GM12878 (cell line): ENCODE data around the gene SLF2. TPM values are rescaled to one million over a fixed set of nuclear protein-coding genes. Genes with fewer than 3 reads are reported as not detected.
A peak's percentile ranks its signal among the peaks of the same experiment; 100 is the strongest.

Source experiments
- ATAC-seq: fragments of 200-7000 bp; cut with Tn5 transposase; 3 replicates; pipeline ENCODE4 v1.9.1; 2020; ENCODE audit warnings: mild to moderate bottlenecking, moderate library complexity
- BruUV-seq: library from RNA; stranded (reverse); fragments of 400-500 nt; replicated peaks from 2 replicates; lab custom pipeline; 2021; lab: Mats Ljungman, UMichigan
- CTCF ChIA-PET: fragments of 300-600 bp; sonication (Branson Sonifier 250); formaldehyde crosslinking; extraction: SDS; loops from one replicate; lab custom pipeline; 2021; ENCODE audit warnings: inconsistent platforms; lab: Yijun Ruan, JAX
- POLR2A ChIA-PET: fragments of 350-600 bp; formaldehyde crosslinking; extraction: SDS; loops from one replicate; lab custom pipeline; 2021; ENCODE audit warnings: inconsistent platforms; lab: Charles Lee
- RAD21 ChIA-PET: fragments of 300-600 bp; sonication (Branson Sonifier 250); formaldehyde crosslinking; loops from one replicate; lab custom pipeline; 2023; ENCODE audit warnings: antibody characterized with exemption; ENCODE audit not compliant: unreplicated experiment; lab: Charles Lee
- SMC1A ChIA-PET: fragments of 300-600 bp; sonication (Branson Sonifier 250); formaldehyde crosslinking; loops from one replicate; lab custom pipeline; 2023; ENCODE audit not compliant: unreplicated experiment, uncharacterized antibody; lab: Charles Lee
- DNase-seq: peaks from one replicate; pipeline ENCODE4 v3.0.0-alpha.2; 2011; ENCODE audit warnings: low read depth, low spot score
- FAIRE-seq: peaks from 3 replicates; lab custom pipeline; 2011; peaks lifted over from hg19 to GRCh38; lab: Jason Lieb, UNC
- H2AFZ ChIP-seq: 2 replicates; pipeline ENCODE4 v1.6.0; 2011; ENCODE audit warnings: low read depth, low read length, control low read depth; ENCODE audit not compliant: control insufficient read depth
- H3K27ac ChIP-seq: 2 replicates; pipeline ENCODE4 v1.5.1; 2011; ENCODE audit warnings: control low read depth; ENCODE audit not compliant: control insufficient read depth, insufficient read depth
- H3K27me3 ChIP-seq, 2 experiments: replicated peaks in 1 of 2; 2 replicates each; pipeline versions ENCODE4 v1.6.0 to v1.6.1; 2011; ENCODE audit warnings: low read length in 1 of 2; ENCODE audit not compliant: control insufficient read depth in 2 of 2, insufficient read depth in 2 of 2
- H3K36me3 ChIP-seq, 2 experiments: 2 replicates each; pipeline ENCODE4 v1.5.1; 2011; ENCODE audit warnings: low read length in 1 of 2; ENCODE audit not compliant: control insufficient read depth in 2 of 2, insufficient read depth in 2 of 2
- H3K4me1 ChIP-seq: 2 replicates; pipeline ENCODE4 v1.6.1; 2011; ENCODE audit warnings: mild to moderate bottlenecking, low read length, moderate library complexity, mixed read lengths; ENCODE audit not compliant: control insufficient read depth, insufficient read depth
- H3K4me2 ChIP-seq: 2 replicates; pipeline ENCODE4 v1.6.0; 2011; ENCODE audit warnings: control low read depth; ENCODE audit not compliant: control insufficient read depth, insufficient read depth
- H3K4me3 ChIP-seq: fragments of 200-600 bp; sonication (generic); 2 replicates; pipeline ENCODE4 v1.5.1; 2016
- H3K79me2 ChIP-seq: 2 replicates; pipeline ENCODE4 v1.6.0; 2011; ENCODE audit warnings: low read length; ENCODE audit not compliant: control insufficient read depth, insufficient read depth
- H3K9ac ChIP-seq: 2 replicates; pipeline ENCODE4 v1.8.0; 2011; ENCODE audit warnings: low read length, control low read depth, mixed read lengths; ENCODE audit not compliant: control insufficient read depth, insufficient read depth
- H3K9me3 ChIP-seq: replicated peaks from 3 replicates; pipeline ENCODE4 v1.5.1; 2011; ENCODE audit warnings: mild to moderate bottlenecking, low read length; ENCODE audit not compliant: control insufficient read depth, insufficient read depth
- H4K20me1 ChIP-seq: 2 replicates; pipeline ENCODE4 v1.6.0; 2011; ENCODE audit not compliant: control insufficient read depth, insufficient read depth
- BHLHE40 ChIP-seq, 2 experiments: fragments of 450-650 bp in 1 of 2; IDR thresholded peaks; 2 replicates each; pipeline ENCODE4 v1.6.1; 2011 to 2017; ENCODE audit warnings: low read depth in 2 of 2, borderline replicate concordance in 1 of 2, improper control_type of control experiment in 1 of 2, low read length in 1 of 2, mild to moderate bottlenecking in 1 of 2
- CTCF ChIP-seq, 3 experiments: IDR thresholded peaks in 2 of 3; conservative IDR thresholded peaks in 1 of 3; 2 replicates each; pipeline ENCODE4 v1.5.1; 2011; ENCODE audit warnings: low read depth in 3 of 3, low read length in 3 of 3, mild to moderate bottlenecking in 3 of 3, control low read depth in 2 of 3, moderate library complexity in 2 of 3, inconsistent platforms in 1 of 3, mixed read lengths in 1 of 3; ENCODE audit not compliant: control insufficient read depth in 2 of 3, insufficient read depth in 1 of 3; ENCODE audit errors: extremely low read depth in 1 of 3
- DPF2 ChIP-seq: fragments of 450-650 bp; IDR thresholded peaks from 2 replicates; pipeline ENCODE4 v1.6.1; 2017; ENCODE audit warnings: mild to moderate bottlenecking
- E4F1 ChIP-seq: fragments of 450-650 bp; IDR thresholded peaks from 2 replicates; pipeline ENCODE4 v1.6.1; 2018; ENCODE audit warnings: borderline replicate concordance, mild to moderate bottlenecking; ENCODE audit not compliant: partially characterized antibody
- IKZF1 ChIP-seq: fragments of 450-650 bp; conservative IDR thresholded peaks from 2 replicates; pipeline ENCODE4 v1.6.1; 2017; ENCODE audit warnings: antibody characterized with exemption, mild to moderate bottlenecking
- RAD21 ChIP-seq: IDR thresholded peaks from 2 replicates; pipeline ENCODE4 v1.6.1; 2011; ENCODE audit warnings: mild to moderate bottlenecking, low read depth, low read length, moderate library complexity; ENCODE audit not compliant: insufficient read depth
- SMC3 ChIP-seq: IDR thresholded peaks from 2 replicates; pipeline ENCODE4 v1.6.1; 2011; ENCODE audit warnings: low read length, improper control_type of control experiment, borderline replicate concordance
- YY1 ChIP-seq: IDR thresholded peaks from 2 replicates; pipeline ENCODE4 v1.6.1; 2011; ENCODE audit warnings: low read depth, mild to moderate bottlenecking, low read length
- WGBS: methylation state at CpG from one replicate; pipeline ENCODE4 v1.1.6; 2016; ENCODE audit warnings: low lambda C conversion rate; ENCODE audit not compliant: insufficient replicate concordance, insufficient coverage; ENCODE audit errors: missing lambda C conversion rate; 5-methylcytosine and 5-hydroxymethylcytosine counted together
- in situ Hi-C: fragments of 300-500 bp; cut with MboI; formaldehyde crosslinking; loops from 9 replicates; pipeline ENCODE4 v1.14.3; 2018; ENCODE audit warnings: mixed read lengths
- intact Hi-C: fragments of 100-400 bp; cut with micrococcal nuclease; formaldehyde crosslinking; loops from one replicate; pipeline ENCODE4 v1.14.2; 2022; ENCODE audit not compliant: unreplicated experiment
- microRNA counts: library from miRNA; unstranded; fragments of <30 nt; microRNA quantifications from one replicate; lab custom pipeline; 2016
- microRNA-seq: library from miRNA; unstranded; fragments of <30 nt; microRNA quantifications from one replicate; pipeline ENCODE4, GENCODE V29; 2018
- polyA plus RNA-seq, 11 experiments: library from polyadenylated mRNA; depleted of rRNA in 4 of 11; unstranded in 6 of 11; stranded (reverse) in 5 of 11; fragments of >200 nt; fragmentation: Nextera tagmentation in 4 of 11; fragmentation: Illumina TruSeq in 1 of 11; extraction: Ambion mirVana in 4 of 11; extraction: Trizol in 1 of 11; gene quantifications; 1 replicate in 1 of 11; 2 replicates in 10 of 11; pipeline versions ENCODE4 v1.2.1 to v1.2.3, GENCODE V29; 2011 to 2016; ENCODE audit warnings: inconsistent platforms in 2 of 11, missing spikeins in 2 of 11, low read depth in 1 of 11
- small RNA-seq: library from RNA; depleted of rRNA; stranded (forward); fragments of <200 nt; gene quantifications from one replicate; pipeline ENCODE3, GENCODE V24; 2014
- total RNA-seq, 4 experiments: library from RNA; depleted of rRNA in 3 of 4; stranded (reverse); fragments of >200 nt in 3 of 4; fragmentation: Illumina TruSeq in 1 of 4; extraction: Trizol in 1 of 4; gene quantifications; 2 replicates each; pipeline versions ENCODE4 v1.2.1 to v1.2.3, GENCODE V29; 2013 to 2021

SLF2 gene
- total and polyA plus RNA-seq, 10 of the 15 experiments (the other 5 are each of a cell fraction or from before 2014, with no cell fraction given), result 3.0 to 25.2 (median 17.9) TPM

GRCh38 chr10:101014230-101014884 lies 101.6 kb downstream of the SLF2 start:
- no peak for DNase-seq
- in situ Hi-C loops (no loop called here), intact Hi-C loops (loop anchor here (1.0 kb wide), 1 partner anchor 45 kb away; the partner anchor contains the start of gene SEMA4G)
- POLR2A ChIA-PET, result interaction anchor here (0.6 to 1.9 kb wide), 2 partner anchors 17 to 108 kb away, joined by 3 to 11 read pairs; no protein-coding TSS in a partner anchor
- no TSS peak for BruUV-seq
- 19% methylated on average over 11 of the region's 11 CpGs for WGBS
- peak; percentile 89 for FAIRE-seq
- RAD21 ChIA-PET, result interaction anchor here (0.6 to 3.2 kb wide), 15 partner anchors 10 to 446 kb away, joined by 3 to 26 read pairs (median 4); partner anchors contain the start of genes LZTS2, MRPL43, SEMA4G and TWNK
- no peaks in the 10 kb centered on the region for H4K20me1 ChIP-seq
- no peak overlapping the region for H3K27ac ChIP-seq
- H3K9ac ChIP-seq, result no peak overlapping the region
- H3K36me3 ChIP-seq, result no peaks in the 10 kb centered on the region
- TF ChIP-seq BHLHE40 (IDR thresholded peaks at IDR 0.05; ENCODE audit: borderline replicate concordance in 1 of 2, low read depth in 2 of 2, low read length in 1 of 2), result peak in 1 of 2 experiments; percentile 52; a peak in 2 of 4 replicates
- no peak for TF ChIP-seq DPF2
- TF ChIP-seq E4F1, result no peak
- 0 out of 2 replicates have a peak, but pooled peaks have one; percentile 14 for TF ChIP-seq YY1
- peak; percentile 94 to 97 (median 95) for TF ChIP-seq CTCF (IDR thresholded peaks at IDR 0.05 in 2 of 3, conservative IDR thresholded peaks at IDR 0.05 in 1 of 3; ENCODE audit: control insufficient read depth in 2 of 3, extremely low read depth in 1 of 3, insufficient read depth in 1 of 3, low read depth in 3 of 3, low read length in 3 of 3)
- TF ChIP-seq IKZF1, result peak; percentile 35; the same call in 1 of the 2 replicates
- TF ChIP-seq SMC3, result peak; percentile 68; the same call in 1 of the 2 replicates
- peak; percentile 76 for TF ChIP-seq RAD21
- ATAC-seq, result peak; percentile 65
- H3K4me1 ChIP-seq, result peaks cover 11% of the 10 kb centered on the region
- no peaks in the 10 kb centered on the region for H3K79me2 ChIP-seq
- H3K27me3 ChIP-seq, result peaks cover 10% of the 10 kb centered on the region in 2 experiments
- SMC1A ChIA-PET, result interaction anchor here (0.6 to 2.4 kb wide), 8 partner anchors 11 to 271 kb away, joined by 3 to 9 read pairs (median 4); no protein-coding TSS in a partner anchor
- H3K4me3 ChIP-seq, result no peak overlapping the region
- H3K9me3 ChIP-seq, result no peaks in the 10 kb centered on the region
- H2AFZ ChIP-seq, result no peak overlapping the region
- CTCF ChIA-PET, result interaction anchor here (0.7 to 6.8 kb wide), 37 partner anchors 10 to 580 kb away, joined by 3 to 91 read pairs (median 5); partner anchors contain the start of genes KAZALD1, LZTS2, MRPL43 and PDZD7
- no peak overlapping the region for H3K4me2 ChIP-seq

MicroRNAs encoded within 50 kb of the gene (microRNA counts, 767-probe panel; counts per million panel counts)
- microRNA hsa-miR-608 (lab: Ali Mortazavi, UCI), result 55.3 counts per million

Small RNAs within 50 kb of the gene (microRNA-seq; reads per million reads assigned to microRNA genes)
- not detected for gene MIR608

Small RNAs within 50 kb of the gene (small RNA-seq; reads per million reads assigned to genes)
- gene MIR608 (not detected), gene RF00019 (not detected)

Other genes starting within 250 kb of the SLF2 start
Only the 7 nearest of the 9 such genes appear.
- gene SEMA4G, start 56.5 kb downstream of the SLF2 start, total RNA-seq (2014; rRNA removed), result 0.05 TPM in 1 of 2 replicates, not detected in the other
- not detected in 2 replicates for gene SEMA4G, start 56.5 kb downstream of the SLF2 start, total RNA-seq (2014; rRNA removed; fragmentation: Illumina TruSeq; extraction: Trizol)
- 0.19 and 0.23 TPM in 2 replicates for gene SEMA4G, start 56.5 kb downstream of the SLF2 start, total RNA-seq (2021)
- 0.91 and 2.3 TPM in 2 replicates for gene SEMA4G, start 56.5 kb downstream of the SLF2 start, polyA plus RNA-seq (2011; rRNA removed)
- 0.25 and 0.62 TPM in 2 replicates for gene SEMA4G, start 56.5 kb downstream of the SLF2 start, polyA plus RNA-seq (2014; fragmentation: Illumina TruSeq; extraction: Trizol)
- not detected for gene SEMA4G, start 56.5 kb downstream of the SLF2 start, polyA plus RNA-seq (2014; fragmentation: Nextera tagmentation; extraction: Ambion mirVana)
- gene SEMA4G, start 56.5 kb downstream of the SLF2 start, polyA plus RNA-seq (2014; rRNA removed), result 0.09 and 0.22 TPM in 2 replicates
- gene SEMA4G, start 56.5 kb downstream of the SLF2 start, polyA plus RNA-seq (2016; fragmentation: Nextera tagmentation; extraction: Ambion mirVana), result under 1 TPM; 0.63 to 0.88 TPM
- 74.8 and 84.7 TPM in 2 replicates for gene MRPL43, start 74.5 kb downstream of the SLF2 start, total RNA-seq (2014; rRNA removed)
- 34.3 and 40.1 TPM in 2 replicates for gene MRPL43, start 74.5 kb downstream of the SLF2 start, total RNA-seq (2014; rRNA removed; fragmentation: Illumina TruSeq; extraction: Trizol)
- 58.6 and 65.5 TPM in 2 replicates for gene MRPL43, start 74.5 kb downstream of the SLF2 start, total RNA-seq (2021)
- 39.3 and 64.7 TPM in 2 replicates for gene MRPL43, start 74.5 kb downstream of the SLF2 start, polyA plus RNA-seq (2011; rRNA removed)
- 15.9 and 24.8 TPM in 2 replicates for gene MRPL43, start 74.5 kb downstream of the SLF2 start, polyA plus RNA-seq (2014; fragmentation: Illumina TruSeq; extraction: Trizol)
- 10 to 100 TPM; 16.6 to 24.2 TPM for gene MRPL43, start 74.5 kb downstream of the SLF2 start, polyA plus RNA-seq (2014; fragmentation: Nextera tagmentation; extraction: Ambion mirVana)
- gene MRPL43, start 74.5 kb downstream of the SLF2 start, polyA plus RNA-seq (2014; rRNA removed), result 102 and 115 TPM in 2 replicates
- 100 to 1,000 TPM; 101 to 108 TPM for gene MRPL43, start 74.5 kb downstream of the SLF2 start, polyA plus RNA-seq (2016; fragmentation: Nextera tagmentation; extraction: Ambion mirVana)
- 19.3 and 20.4 TPM in 2 replicates for gene TWNK, start 74.6 kb downstream of the SLF2 start, total RNA-seq (2014; rRNA removed)
- 14.0 and 17.2 TPM in 2 replicates for gene TWNK, start 74.6 kb downstream of the SLF2 start, total RNA-seq (2014; rRNA removed; fragmentation: Illumina TruSeq; extraction: Trizol)
- gene TWNK, start 74.6 kb downstream of the SLF2 start, total RNA-seq (2021), result 19.5 and 23.0 TPM in 2 replicates
- 13.7 and 16.9 TPM in 2 replicates for gene TWNK, start 74.6 kb downstream of the SLF2 start, polyA plus RNA-seq (2011; rRNA removed)
- gene TWNK, start 74.6 kb downstream of the SLF2 start, polyA plus RNA-seq (2014; fragmentation: Illumina TruSeq; extraction: Trizol), result 32.4 and 32.8 TPM in 2 replicates
- 10 to 100 TPM; 13.6 to 19.0 TPM for gene TWNK, start 74.6 kb downstream of the SLF2 start, polyA plus RNA-seq (2014; fragmentation: Nextera tagmentation; extraction: Ambion mirVana)
- gene TWNK, start 74.6 kb downstream of the SLF2 start, polyA plus RNA-seq (2014; rRNA removed), result 19.3 and 22.3 TPM in 2 replicates
- gene TWNK, start 74.6 kb downstream of the SLF2 start, polyA plus RNA-seq (2016; fragmentation: Nextera tagmentation; extraction: Ambion mirVana), result 10 to 100 TPM; 14.4 to 16.6 TPM
- gene LZTS2, start 86.8 kb downstream of the SLF2 start, total RNA-seq (2014; rRNA removed), result 6.2 and 6.7 TPM in 2 replicates
- 3.8 and 3.9 TPM in 2 replicates for gene LZTS2, start 86.8 kb downstream of the SLF2 start, total RNA-seq (2014; rRNA removed; fragmentation: Illumina TruSeq; extraction: Trizol)
- 12.2 and 13.4 TPM in 2 replicates for gene LZTS2, start 86.8 kb downstream of the SLF2 start, total RNA-seq (2021)
- 7.1 and 11.2 TPM in 2 replicates for gene LZTS2, start 86.8 kb downstream of the SLF2 start, polyA plus RNA-seq (2011; rRNA removed)
- gene LZTS2, start 86.8 kb downstream of the SLF2 start, polyA plus RNA-seq (2014; fragmentation: Illumina TruSeq; extraction: Trizol), result 1.7 and 3.0 TPM in 2 replicates
- gene LZTS2, start 86.8 kb downstream of the SLF2 start, polyA plus RNA-seq (2014; fragmentation: Nextera tagmentation; extraction: Ambion mirVana), result under 1 TPM; 0.08 to 0.37 TPM
- 9.9 and 11.9 TPM in 2 replicates for gene LZTS2, start 86.8 kb downstream of the SLF2 start, polyA plus RNA-seq (2014; rRNA removed)
- gene LZTS2, start 86.8 kb downstream of the SLF2 start, polyA plus RNA-seq (2016; fragmentation: Nextera tagmentation; extraction: Ambion mirVana), result 1 to 10 TPM; 7.7 to 7.9 TPM
- gene PDZD7, start 118.2 kb downstream of the SLF2 start, total RNA-seq (2014; rRNA removed), result not detected in 2 replicates
- not detected in 2 replicates for gene PDZD7, start 118.2 kb downstream of the SLF2 start, total RNA-seq (2014; rRNA removed; fragmentation: Illumina TruSeq; extraction: Trizol)
- not detected in 2 replicates for gene PDZD7, start 118.2 kb downstream of the SLF2 start, total RNA-seq (2021)
- gene PDZD7, start 118.2 kb downstream of the SLF2 start, polyA plus RNA-seq (2011; rRNA removed), result 0.01 TPM in 1 of 2 replicates, not detected in the other
- 0.03 TPM in 1 of 2 replicates, not detected in the other for gene PDZD7, start 118.2 kb downstream of the SLF2 start, polyA plus RNA-seq (2014; fragmentation: Illumina TruSeq; extraction: Trizol)
- not detected for gene PDZD7, start 118.2 kb downstream of the SLF2 start, polyA plus RNA-seq (2014; fragmentation: Nextera tagmentation; extraction: Ambion mirVana)
- gene PDZD7, start 118.2 kb downstream of the SLF2 start, polyA plus RNA-seq (2014; rRNA removed), result 0.03 TPM in 1 of 2 replicates, not detected in the other
- gene PDZD7, start 118.2 kb downstream of the SLF2 start, polyA plus RNA-seq (2016; fragmentation: Nextera tagmentation; extraction: Ambion mirVana), result under 1 TPM in 1 of 2 experiments, not detected in 1; 0.20 TPM
- 1.1 and 1.2 TPM in 2 replicates for gene SFXN3, start 118.3 kb downstream of the SLF2 start, total RNA-seq (2014; rRNA removed)
- gene SFXN3, start 118.3 kb downstream of the SLF2 start, total RNA-seq (2014; rRNA removed; fragmentation: Illumina TruSeq; extraction: Trizol), result 0.63 and 1.1 TPM in 2 replicates
- 1.0 and 1.2 TPM in 2 replicates for gene SFXN3, start 118.3 kb downstream of the SLF2 start, total RNA-seq (2021)
- 8.7 and 11.3 TPM in 2 replicates for gene SFXN3, start 118.3 kb downstream of the SLF2 start, polyA plus RNA-seq (2011; rRNA removed)
- gene SFXN3, start 118.3 kb downstream of the SLF2 start, polyA plus RNA-seq (2014; fragmentation: Illumina TruSeq; extraction: Trizol), result 1.3 and 1.7 TPM in 2 replicates
- under 1 TPM; 0.05 to 0.44 TPM for gene SFXN3, start 118.3 kb downstream of the SLF2 start, polyA plus RNA-seq (2014; fragmentation: Nextera tagmentation; extraction: Ambion mirVana)
- 1.7 and 2.5 TPM in 2 replicates for gene SFXN3, start 118.3 kb downstream of the SLF2 start, polyA plus RNA-seq (2014; rRNA removed)
- gene SFXN3, start 118.3 kb downstream of the SLF2 start, polyA plus RNA-seq (2016; fragmentation: Nextera tagmentation; extraction: Ambion mirVana), result 1 to 10 TPM in 1 of 2 experiments, under 1 TPM in 1; 0.56 to 1.2 TPM
- 2.3 and 2.8 TPM in 2 replicates for gene KAZALD1, start 149.0 kb downstream of the SLF2 start, total RNA-seq (2014; rRNA removed)
- 2.1 and 3.3 TPM in 2 replicates for gene KAZALD1, start 149.0 kb downstream of the SLF2 start, total RNA-seq (2014; rRNA removed; fragmentation: Illumina TruSeq; extraction: Trizol)
- 4.3 and 4.7 TPM in 2 replicates for gene KAZALD1, start 149.0 kb downstream of the SLF2 start, total RNA-seq (2021)
- 1.1 and 2.2 TPM in 2 replicates for gene KAZALD1, start 149.0 kb downstream of the SLF2 start, polyA plus RNA-seq (2011; rRNA removed)
- gene KAZALD1, start 149.0 kb downstream of the SLF2 start, polyA plus RNA-seq (2014; fragmentation: Illumina TruSeq; extraction: Trizol), result 0.90 and 1.0 TPM in 2 replicates
- under 1 TPM; 0.10 to 0.26 TPM for gene KAZALD1, start 149.0 kb downstream of the SLF2 start, polyA plus RNA-seq (2014; fragmentation: Nextera tagmentation; extraction: Ambion mirVana)
- gene KAZALD1, start 149.0 kb downstream of the SLF2 start, polyA plus RNA-seq (2014; rRNA removed), result 3.1 and 3.5 TPM in 2 replicates
- gene KAZALD1, start 149.0 kb downstream of the SLF2 start, polyA plus RNA-seq (2016; fragmentation: Nextera tagmentation; extraction: Ambion mirVana), result 1 to 10 TPM; 1.0 to 1.7 TPM